GM12801 (cell line): ENCODE data around the gene TJP2.

Experiments
- TF ChIP-seq, protein P1 (sequence below): IDR thresholded peaks from one replicate; pipeline ENCODE4 v1.5.1; 2011; ENCODE audit warnings: control low read depth; ENCODE audit not compliant: insufficient read length; ENCODE audit errors: extremely low read depth

Gene TJP2

GRCh38 chr9:69307446-69308205 is 133.5 kb downstream of the TJP2 start:
- TF ChIP-seq, protein P1, sequence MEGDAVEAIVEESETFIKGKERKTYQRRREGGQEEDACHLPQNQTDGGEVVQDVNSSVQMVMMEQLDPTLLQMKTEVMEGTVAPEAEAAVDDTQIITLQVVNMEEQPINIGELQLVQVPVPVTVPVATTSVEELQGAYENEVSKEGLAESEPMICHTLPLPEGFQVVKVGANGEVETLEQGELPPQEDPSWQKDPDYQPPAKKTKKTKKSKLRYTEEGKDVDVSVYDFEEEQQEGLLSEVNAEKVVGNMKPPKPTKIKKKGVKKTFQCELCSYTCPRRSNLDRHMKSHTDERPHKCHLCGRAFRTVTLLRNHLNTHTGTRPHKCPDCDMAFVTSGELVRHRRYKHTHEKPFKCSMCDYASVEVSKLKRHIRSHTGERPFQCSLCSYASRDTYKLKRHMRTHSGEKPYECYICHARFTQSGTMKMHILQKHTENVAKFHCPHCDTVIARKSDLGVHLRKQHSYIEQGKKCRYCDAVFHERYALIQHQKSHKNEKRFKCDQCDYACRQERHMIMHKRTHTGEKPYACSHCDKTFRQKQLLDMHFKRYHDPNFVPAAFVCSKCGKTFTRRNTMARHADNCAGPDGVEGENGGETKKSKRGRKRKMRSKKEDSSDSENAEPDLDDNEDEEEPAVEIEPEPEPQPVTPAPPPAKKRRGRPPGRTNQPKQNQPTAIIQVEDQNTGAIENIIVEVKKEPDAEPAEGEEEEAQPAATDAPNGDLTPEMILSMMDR: no peak

- TF ChIP-seq, protein P1: no peak
These were observed 134.3 kb downstream of the TJP2 start for GRCh38 chr9:69308206-69308931.

DNA sequence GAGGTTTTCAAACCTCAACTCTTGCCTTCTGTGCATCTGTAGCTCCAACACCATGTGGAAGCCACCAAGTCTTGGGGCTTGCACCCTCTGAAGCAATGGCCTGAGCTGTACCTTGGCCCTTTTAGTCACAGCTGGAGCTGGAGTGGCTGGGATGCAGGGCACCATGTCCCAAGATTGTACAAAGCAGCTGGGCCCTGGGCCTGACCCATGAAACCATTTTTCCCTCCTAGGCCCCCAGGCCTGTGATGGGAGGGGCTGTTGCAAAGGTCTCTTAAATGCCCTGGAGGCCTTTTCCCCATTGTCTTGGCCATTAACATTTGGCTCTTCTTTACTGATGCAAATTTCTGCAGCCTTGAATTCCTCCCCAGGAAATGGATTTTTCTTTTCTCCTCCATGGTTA is 139.1 kb downstream of the TJP2 start:
- TF ChIP-seq, protein P1: no peak

DNA sequence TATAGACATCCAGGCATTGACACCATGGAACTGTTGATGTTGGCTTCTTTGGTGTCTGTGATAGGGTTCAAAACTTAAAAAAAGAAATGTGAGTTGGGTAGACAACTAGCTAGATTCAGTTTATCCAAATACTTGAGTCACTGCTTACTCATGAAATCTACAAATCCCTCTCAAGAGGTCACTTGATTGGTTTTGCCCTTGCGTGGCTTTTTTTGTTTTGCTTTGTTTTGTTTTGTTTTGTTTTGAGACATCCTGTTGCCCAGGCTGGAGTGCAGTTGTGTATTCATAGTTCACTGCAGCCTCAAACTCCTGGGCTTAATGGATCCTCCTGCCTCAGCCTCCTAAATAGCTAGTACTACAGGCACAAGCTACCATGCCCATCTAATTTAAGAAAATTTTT is 140.5 kb downstream of the TJP2 start:
- TF ChIP-seq, protein P1: no peak

DNA sequence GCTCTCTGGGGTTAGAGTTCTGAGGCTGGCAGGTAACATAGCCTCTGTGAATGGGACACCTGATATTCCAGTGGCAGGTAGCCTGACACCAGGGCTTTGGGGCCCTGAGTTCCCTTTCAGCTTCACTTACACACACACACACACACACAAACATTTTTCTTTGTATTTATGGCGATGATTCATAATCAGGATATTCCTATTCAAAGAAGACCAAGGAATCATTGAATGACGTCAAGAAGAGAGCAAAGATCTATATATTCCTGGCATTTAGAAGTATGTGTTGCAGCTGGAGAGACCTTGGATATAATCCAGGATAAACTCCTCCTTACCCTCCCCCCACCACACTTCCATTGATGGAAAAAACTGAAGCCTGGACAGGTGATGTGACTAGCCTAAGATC is 143.0 kb downstream of the TJP2 start:
- TF ChIP-seq, protein P1: no peak

DNA sequence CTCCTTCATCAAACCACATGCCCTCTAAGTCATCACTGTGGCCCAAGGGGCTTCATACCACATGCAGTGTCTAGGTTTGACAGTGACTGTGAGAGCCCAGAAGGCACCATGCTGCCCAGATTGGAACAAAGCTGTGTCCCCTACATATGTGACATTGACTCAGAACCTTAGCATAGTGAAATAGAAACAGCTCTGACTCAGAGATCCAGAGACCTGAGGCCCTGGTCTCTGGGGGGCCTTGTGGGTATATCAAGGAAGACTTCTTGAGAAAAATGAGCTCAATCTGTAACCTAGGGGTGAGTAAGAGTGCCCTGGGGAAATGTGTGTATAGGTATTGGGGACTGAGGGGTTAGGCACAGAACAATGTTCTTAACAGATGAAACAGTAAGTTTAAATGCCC is 143.8 kb downstream of the TJP2 start:
- TF ChIP-seq, protein P1: no peak

- TF ChIP-seq, protein P1: no peak
These were observed 145.4 kb downstream of the TJP2 start for GRCh38 chr9:69319324-69320025.
